Subcutaneous adipose tissue (tissue), 4 donors: ENCODE measurements around the gene CD99L2. TPM values are rescaled to one million over a fixed set of nuclear protein-coding genes. Genes with fewer than 3 reads are reported as not detected.

Source experiments
- CTCF ChIP-seq: fragments of 450-650 bp; IDR thresholded peaks from one replicate; pipeline ENCODE4 v1.5.1; 2016; ENCODE audit warnings: low read depth, mild to moderate bottlenecking, control low read depth, antibody characterized with exemption, moderate library complexity
- total RNA-seq, 4 donors: library from RNA; depleted of rRNA; stranded (reverse); fragments of >200 nt; gene quantifications; one replicate each; pipeline ENCODE4 v1.1.0, GENCODE V29; 2016

CD99L2 gene
- total RNA-seq, 4 donors from 2014 or later: 38.6 to 88.1 (median 72.9) TPM

GRCh38 chrX:150767045-150767395 is 131.4 kb downstream of the CD99L2 start:
- no peak for TF ChIP-seq CTCF

GRCh38 chrX:150766351-150767044 is 132.0 kb downstream of the CD99L2 start:
- no peak for TF ChIP-seq CTCF

DNA sequence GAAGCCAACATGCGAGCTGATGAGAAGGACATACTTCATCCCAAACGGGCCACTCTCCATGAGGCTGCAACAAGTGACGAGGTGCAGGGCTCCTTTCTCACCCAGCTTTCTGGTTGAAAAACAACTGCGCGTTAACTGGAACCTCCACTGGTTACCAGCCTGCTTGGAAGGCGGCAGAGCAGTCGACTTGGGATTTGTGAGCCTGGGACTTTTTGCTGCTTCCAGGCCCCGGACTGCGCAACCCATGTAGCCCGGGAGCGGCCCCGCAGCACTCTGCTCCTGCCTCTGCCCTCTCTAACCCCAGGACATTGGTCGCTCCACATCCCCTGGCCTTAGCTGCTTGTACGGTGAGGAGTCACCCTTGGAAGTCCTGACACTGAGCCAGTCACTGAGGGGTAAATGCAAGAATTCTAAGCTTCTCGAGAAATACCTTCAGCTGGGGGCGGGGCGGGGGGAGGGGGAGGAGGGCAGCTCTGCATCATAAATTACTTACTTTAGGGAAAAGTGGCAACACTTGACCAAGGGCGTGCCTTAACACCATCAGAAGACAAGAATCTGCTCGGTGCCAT is 132.6 kb downstream of the CD99L2 start:
- TF ChIP-seq CTCF: no peak

- TF ChIP-seq CTCF: no peak
Observed at GRCh38 chrX:150765237-150765636, 133.2 kb downstream of the CD99L2 start.

- no peak for TF ChIP-seq CTCF
Observed at GRCh38 chrX:150763810-150764209, 134.7 kb downstream of the CD99L2 start.

DNA sequence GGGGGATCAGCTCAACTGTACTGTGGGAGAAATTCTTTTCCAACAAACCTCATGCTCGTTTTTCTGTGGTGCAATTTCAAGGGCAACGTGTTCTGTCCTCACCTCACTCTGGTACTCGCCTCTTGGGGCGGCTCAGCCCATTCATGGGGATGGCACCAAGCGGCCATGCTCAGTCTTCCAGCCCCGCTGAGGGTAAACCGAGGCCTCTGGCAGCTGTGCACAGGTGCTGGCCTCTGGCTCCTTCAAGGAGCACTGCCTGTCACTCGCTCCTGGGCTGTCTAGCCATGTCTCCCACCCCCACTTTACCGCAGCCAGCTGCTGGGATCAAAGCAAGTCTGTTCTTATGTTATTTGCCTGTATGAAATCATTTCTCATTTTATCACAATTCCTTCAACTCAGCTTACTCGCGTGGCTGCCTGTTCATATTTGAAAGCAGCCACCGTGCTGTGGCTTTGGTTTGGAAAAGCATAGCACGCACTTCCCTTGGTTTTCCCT is 135.1 kb downstream of the CD99L2 start:
- no peak for TF ChIP-seq CTCF

DNA sequence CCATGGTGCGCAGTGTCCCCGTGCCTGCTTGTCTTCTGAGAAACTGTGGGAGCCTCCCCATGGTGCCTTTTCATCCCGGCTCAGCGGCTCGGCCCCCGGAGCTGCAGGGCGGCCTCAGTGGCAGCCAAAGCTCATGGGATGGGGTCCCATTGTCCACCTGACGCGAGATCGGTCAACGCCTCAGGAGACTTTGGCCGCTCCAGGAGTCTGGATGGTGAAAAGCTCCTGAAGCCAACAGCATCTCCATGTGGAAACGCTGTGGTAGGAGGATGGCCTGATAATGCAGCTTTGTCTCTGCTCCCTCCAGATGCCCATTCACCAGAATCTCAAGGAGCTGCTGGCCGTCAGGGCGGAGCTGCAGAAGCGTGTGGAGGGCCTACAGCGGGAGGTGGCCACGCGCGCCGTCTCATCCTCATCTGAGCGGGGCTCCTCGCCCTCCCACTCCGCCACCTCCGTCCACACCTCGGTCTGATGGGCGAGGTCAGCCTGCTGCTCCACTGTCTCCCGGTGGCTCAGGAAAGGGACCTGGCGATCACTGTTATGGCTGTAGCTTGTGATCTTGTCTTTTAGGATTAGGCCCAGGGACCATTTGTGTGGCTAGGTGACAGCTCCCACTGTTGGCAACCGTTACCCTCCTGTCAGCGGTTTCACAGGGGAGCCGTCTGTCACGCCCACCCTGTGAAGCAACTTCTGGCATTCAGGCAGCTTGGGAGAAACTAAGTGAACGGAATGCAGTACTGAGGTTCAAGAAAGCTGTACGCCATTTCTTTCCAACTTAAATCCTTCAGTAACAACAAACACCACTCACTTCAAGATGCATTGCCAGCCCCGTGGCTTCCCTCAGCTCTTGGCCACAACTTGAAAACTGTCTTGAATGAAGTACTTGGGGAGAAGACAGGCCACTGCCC is 136.0 kb downstream of the CD99L2 start:
- TF ChIP-seq CTCF: no peak
